H1 (cell line): ENCODE measurements around the gene FGF18. TPM values are rescaled to one million over a fixed set of nuclear protein-coding genes. Genes with fewer than 3 reads are reported as not detected.

ENCODE experiments used
- CTCF ChIA-PET: fragments of 300-600 bp; sonication (Branson Sonifier 250); formaldehyde crosslinking; loops from one replicate; lab custom pipeline; 2021; ENCODE audit not compliant: partially characterized antibody; lab: Charles Lee
- POLR2A ChIA-PET: fragments of 300-600 bp; sonication (Branson Sonifier 250); formaldehyde crosslinking; loops from one replicate; lab custom pipeline; 2021; ENCODE audit warnings: inconsistent platforms; ENCODE audit not compliant: partially characterized antibody; lab: Charles Lee
- DNase-seq, 2 experiments: peaks; one replicate each; pipeline versions ENCODE4 v3.0.0 to v3.0.0-alpha.2; 2010 to 2022; ENCODE audit warnings: low spot score in 2 of 2, low read depth in 1 of 2, mixed read lengths in 1 of 2
- FAIRE-seq: peaks from 2 replicates; lab custom pipeline; 2011; peaks lifted over from hg19 to GRCh38; lab: Jason Lieb, UNC
- H2AFZ ChIP-seq: 2 replicates; pipeline ENCODE4 v1.8.1; 2012; ENCODE audit warnings: low read length, inconsistent platforms
- H2AK5ac ChIP-seq: 2 replicates; pipeline ENCODE4 v1.6.1; 2013; ENCODE audit warnings: low read depth, low read length
- H2BK120ac ChIP-seq: replicated peaks from 2 replicates; pipeline ENCODE3; 2013; ENCODE audit warnings: low read depth, low read length, inconsistent platforms
- H2BK12ac ChIP-seq: 2 replicates; pipeline ENCODE4 v1.6.1; 2013; ENCODE audit warnings: low read depth, low read length
- H2BK15ac ChIP-seq: 2 replicates; pipeline ENCODE4 v1.6.1; 2013; ENCODE audit warnings: low read length
- H2BK20ac ChIP-seq: 2 replicates; pipeline ENCODE4 v1.6.1; 2013; ENCODE audit warnings: low read length
- H2BK5ac ChIP-seq: 2 replicates; pipeline ENCODE4 v1.6.1; 2013; ENCODE audit warnings: low read depth, low read length
- H3K14ac ChIP-seq: 2 replicates; pipeline ENCODE4 v1.6.1; 2013; ENCODE audit warnings: inconsistent platforms; ENCODE audit not compliant: insufficient read length
- H3K18ac ChIP-seq: 2 replicates; pipeline ENCODE4 v1.6.1; 2013; ENCODE audit warnings: low read length; ENCODE audit errors: extremely low read depth
- H3K23ac ChIP-seq: 2 replicates; pipeline ENCODE4 v1.6.1; 2013; ENCODE audit warnings: inconsistent platforms; ENCODE audit not compliant: insufficient read length
- H3K23me2 ChIP-seq: 2 replicates; pipeline ENCODE4 v1.6.1; 2013; ENCODE audit warnings: low read depth, low read length
- H3K27ac ChIP-seq: 2 replicates; pipeline ENCODE4 v1.6.1; 2011; ENCODE audit warnings: low read depth, low read length, inconsistent platforms
- H3K27me3 ChIP-seq, 4 experiments: replicated peaks in 1 of 4; 1 replicate in 1 of 4; 2 replicates in 3 of 4; pipeline versions ENCODE4 v1.6.1 to v1.8.1; 2011 to 2013; ENCODE audit warnings: low read length in 3 of 4, mild to moderate bottlenecking in 3 of 4, inconsistent platforms in 2 of 4, mixed read lengths in 2 of 4, moderate library complexity in 1 of 4; ENCODE audit not compliant: control insufficient read depth in 3 of 4, insufficient read depth in 3 of 4; ENCODE audit errors: extremely low read depth in 1 of 4
- H3K36me3 ChIP-seq, 4 experiments: 2 replicates each; pipeline versions ENCODE4 v1.6.1 to v1.8.1; 2011 to 2013; ENCODE audit warnings: mild to moderate bottlenecking in 4 of 4, low read length in 3 of 4, moderate library complexity in 2 of 4, control low read depth in 1 of 4, inconsistent platforms in 1 of 4; ENCODE audit not compliant: insufficient read depth in 4 of 4, control insufficient read depth in 2 of 4
- H3K4ac ChIP-seq: replicated peaks from 2 replicates; pipeline ENCODE3; 2013; ENCODE audit warnings: low read length, low read depth, mixed read lengths, inconsistent platforms; ENCODE audit not compliant: insufficient read length
- H3K4me1 ChIP-seq, 4 experiments: replicated peaks in 1 of 4; 1 replicate in 1 of 4; 2 replicates in 3 of 4; pipeline versions ENCODE4 v1.6.1 to v1.8.1; 2011 to 2013; ENCODE audit warnings: low read length in 3 of 4, inconsistent platforms in 2 of 4, mixed read lengths in 1 of 4; ENCODE audit not compliant: insufficient read depth in 4 of 4, control insufficient read depth in 3 of 4
- H3K4me2 ChIP-seq, 2 experiments: 2 replicates each; pipeline versions ENCODE4 v1.6.1 to v1.8.1; 2011 to 2013; ENCODE audit warnings: low read depth in 2 of 2, low read length in 2 of 2, control low read depth in 1 of 2, inconsistent platforms in 1 of 2, mild to moderate bottlenecking in 1 of 2; ENCODE audit not compliant: insufficient read depth in 1 of 2
- H3K4me3 ChIP-seq, 4 experiments: fragments of 200-600, 300-600 bp in 1 of 4; sonication (generic), shearing (Covaris generic), sonication (Bioruptor Twin) in 1 of 4; 2 replicates each; pipeline versions ENCODE4 v1.5.1 to v1.8.1; 2011 to 2016; ENCODE audit warnings: low read length in 4 of 4, low read depth in 3 of 4, control low read depth in 2 of 4, inconsistent platforms in 2 of 4, mild to moderate bottlenecking in 2 of 4, mixed read lengths in 1 of 4, moderate library complexity in 1 of 4; ENCODE audit not compliant: insufficient read depth in 2 of 4; ENCODE audit errors: extremely low read depth in 1 of 4
- H3K56ac ChIP-seq: replicated peaks from 2 replicates; pipeline ENCODE3; 2013; ENCODE audit warnings: low read depth, mild to moderate bottlenecking, mixed read lengths, low read length, inconsistent platforms; ENCODE audit not compliant: insufficient read length
- H3K79me1 ChIP-seq: 2 replicates; pipeline ENCODE4 v1.6.1; 2013; ENCODE audit warnings: low read depth, low read length, control low read depth
- H3K79me2 ChIP-seq, 2 experiments: 2 replicates each; pipeline versions ENCODE4 v1.6.1 to v1.8.1; 2012 to 2013; ENCODE audit warnings: low read length in 2 of 2, mild to moderate bottlenecking in 2 of 2, inconsistent platforms in 1 of 2; ENCODE audit not compliant: insufficient read depth in 2 of 2, control insufficient read depth in 1 of 2
- H3K9ac ChIP-seq, 4 experiments: replicated peaks in 1 of 4; 1 replicate in 1 of 4; 2 replicates in 3 of 4; pipeline versions ENCODE4 v1.6.1 to v1.8.1; 2011 to 2013; ENCODE audit warnings: low read depth in 3 of 4, low read length in 3 of 4, control low read depth in 2 of 4, mild to moderate bottlenecking in 2 of 4, moderate library complexity in 2 of 4, inconsistent platforms in 1 of 4; ENCODE audit errors: extremely low read depth in 1 of 4
- H3K9me3 ChIP-seq, 2 experiments: 2 replicates each; pipeline versions ENCODE4 v1.6.1 to v1.8.1; 2012 to 2013; ENCODE audit warnings: mild to moderate bottlenecking in 2 of 2, moderate library complexity in 2 of 2, control low read depth in 1 of 2, inconsistent platforms in 1 of 2, low read depth in 1 of 2, low read length in 1 of 2, mixed read lengths in 1 of 2; ENCODE audit not compliant: insufficient read depth in 2 of 2
- H4K20me1 ChIP-seq, 2 experiments: replicated peaks in 1 of 2; 2 replicates each; pipeline versions ENCODE3 to v1.8.1; 2011 to 2013; ENCODE audit warnings: inconsistent platforms in 2 of 2, low read length in 2 of 2, mild to moderate bottlenecking in 1 of 2; ENCODE audit not compliant: insufficient read depth in 2 of 2, control insufficient read depth in 1 of 2
- H4K5ac ChIP-seq: 2 replicates; pipeline ENCODE4 v1.6.1; 2013; ENCODE audit warnings: low read length, low read depth, mixed read lengths, inconsistent platforms; ENCODE audit not compliant: insufficient read length
- H4K8ac ChIP-seq: 2 replicates; pipeline ENCODE4 v1.8.0; 2013; ENCODE audit warnings: mild to moderate bottlenecking, moderate library complexity, low read length, inconsistent platforms; ENCODE audit not compliant: insufficient read depth; ENCODE audit errors: extremely low read depth
- H4K91ac ChIP-seq: replicated peaks from 2 replicates; pipeline ENCODE3; 2013; ENCODE audit warnings: low read length, mixed read lengths, inconsistent platforms; ENCODE audit not compliant: insufficient read length
- CTCF ChIP-seq, 3 experiments: IDR thresholded peaks; 1 replicate in 2 of 3; 2 replicates in 1 of 3; pipeline versions ENCODE4 v1.5.1 to v1.6.1; 2011; ENCODE audit warnings: low read length in 3 of 3, mild to moderate bottlenecking in 3 of 3, inconsistent platforms in 2 of 3, low read depth in 1 of 3, moderate library complexity in 1 of 3; ENCODE audit not compliant: insufficient read depth in 1 of 3; ENCODE audit errors: control extremely low read depth in 1 of 3
- MAFK ChIP-seq: IDR thresholded peaks from 2 replicates; pipeline ENCODE4 v1.6.1; 2012; ENCODE audit warnings: low read depth, mild to moderate bottlenecking, improper control_type of control experiment, low read length
- YY1 ChIP-seq: IDR thresholded peaks from 2 replicates; pipeline ENCODE4 v1.6.1; 2011; ENCODE audit warnings: low read depth, mild to moderate bottlenecking, low read length
- WGBS, 2 experiments: shearing (Covaris generic) in 1 of 2; methylation state at CpG; one replicate each; pipeline versions ENCODE4 v1.1.6 to v1.1.7; 2013 to 2015; ENCODE audit warnings: low lambda C conversion rate in 2 of 2, mixed read lengths in 2 of 2, inconsistent platforms in 1 of 2, low coverage in 1 of 2, missing lambda C conversion rate in 1 of 2; ENCODE audit not compliant: insufficient replicate concordance in 2 of 2, insufficient coverage in 1 of 2, insufficient read length in 1 of 2; ENCODE audit errors: extremely low coverage in 1 of 2, missing lambda C conversion rate in 1 of 2; 5-methylcytosine and 5-hydroxymethylcytosine counted together
- polyA plus RNA-seq, 7 experiments: library from polyadenylated mRNA; depleted of rRNA in 3 of 7; stranded (reverse) in 5 of 7; unstranded in 2 of 7; fragments of >200 nt in 5 of 7; fragments of 200-250 nt in 2 of 7; gene quantifications; 1 replicate in 5 of 7; 2 replicates in 1 of 7; 4 replicates in 1 of 7; pipeline versions ENCODE4 v1.2.1 to v1.2.3, GENCODE V29; 2011 to 2013; ENCODE audit warnings: missing spikeins in 2 of 7, mixed read lengths in 2 of 7
- total RNA-seq: library from RNA; stranded (reverse); fragmentation: NEBNext Ultra II Directional; extraction: Animal tissue kit (Norgen Biotek cat#: 25700); gene quantifications from 2 replicates; pipeline ENCODE4 v1.2.1, GENCODE V29; 2021

FGF18 gene
- total and polyA plus RNA-seq, 2 of the 8 experiments (the other 6 are each of a cell fraction or from before 2014, with no cell fraction given): 0.54 to 1.3 TPM

- no peak for FAIRE-seq
- no peak overlapping the region for H2BK15ac ChIP-seq
- no peak overlapping the region for H3K27ac ChIP-seq
- no peak overlapping the region for H4K8ac ChIP-seq
- no peak overlapping the region for H3K23ac ChIP-seq
- H4K5ac ChIP-seq: no peak overlapping the region
- H3K18ac ChIP-seq: no peak overlapping the region
- no peak overlapping the region for H2BK5ac ChIP-seq
- H3K36me3 ChIP-seq: peaks cover 41 to 70% (median 69%) of the 10 kb centered on the region in 4 experiments
- CTCF ChIA-PET: interaction anchor here (0.7 to 1.9 kb wide), 9 partner anchors 8 to 418 kb away, joined by 3 to 11 read pairs (median 4); no protein-coding TSS in a partner anchor
- no peak overlapping the region for H3K14ac ChIP-seq
- no peak overlapping the region for H3K4me2 ChIP-seq
- no peak overlapping the region for H2BK20ac ChIP-seq
- no peaks in the 10 kb centered on the region for H3K23me2 ChIP-seq
- H4K91ac ChIP-seq: no peak overlapping the region
- no peaks in the 10 kb centered on the region for H3K27me3 ChIP-seq
- no peak overlapping the region for H3K9ac ChIP-seq
- no peak for DNase-seq
- peaks cover 1 to 71% of the 10 kb centered on the region in 2 experiments for H3K79me2 ChIP-seq
- no peaks in the 10 kb centered on the region for H3K9me3 ChIP-seq
- H2AFZ ChIP-seq: no peak overlapping the region
- H2BK12ac ChIP-seq: no peak overlapping the region
- H3K4ac ChIP-seq: no peak overlapping the region
- H4K20me1 ChIP-seq: peaks cover 24 to 32% of the 10 kb centered on the region in 2 experiments
- no peak overlapping the region for H3K56ac ChIP-seq
- H3K79me1 ChIP-seq: no peaks in the 10 kb centered on the region; the same call in 1 of the 2 replicates
- H3K4me3 ChIP-seq: no peak overlapping the region
- TF ChIP-seq MAFK: no peak
- TF ChIP-seq CTCF (IDR thresholded peaks at IDR 0.05; ENCODE audit: control extremely low read depth in 1 of 3, insufficient read depth in 1 of 3, low read depth in 1 of 3, low read length in 3 of 3): peak in 2 of 3 experiments; percentile 2 to 28; a peak in 1 of 4 replicates
- TF ChIP-seq YY1: no peak
- no peaks in the 10 kb centered on the region for H3K4me1 ChIP-seq
- H2BK120ac ChIP-seq: no peak overlapping the region
- no peak overlapping the region for H2AK5ac ChIP-seq
- POLR2A ChIA-PET: interaction anchor here (0.5 to 12.5 kb wide), 3 partner anchors 9 to 1859 kb away, joined by 3 to 626 read pairs (median 7); partner anchors contain the start of gene NPM1
- 67% methylated on average over 3 of the region's 3 CpGs; no CpG with 5 or more reads in 1 of the 2 experiments for WGBS, 2 experiments
Observed at GRCh38 chr5:171405615-171406014, 13.8 kb upstream of the FGF18 start.
